Loucy (cell line): ENCODE results near the gene DAGLA.

Experiments
- EZH2phosphoT487 ChIP-seq: fragments of 200-600 bp; IDR thresholded peaks from 2 replicates; pipeline ENCODE4 v1.6.1; 2018; ENCODE audit warnings: antibody characterized with exemption, mild to moderate bottlenecking, moderate library complexity, borderline replicate concordance
- TF ChIP-seq, protein P1 (sequence below): fragments of 200-600 bp; sonication (generic); conservative IDR thresholded peaks from 2 replicates; pipeline ENCODE4 v1.5.1; 2014; ENCODE audit warnings: mild to moderate bottlenecking, antibody characterized with exemption, low read length

DNA sequence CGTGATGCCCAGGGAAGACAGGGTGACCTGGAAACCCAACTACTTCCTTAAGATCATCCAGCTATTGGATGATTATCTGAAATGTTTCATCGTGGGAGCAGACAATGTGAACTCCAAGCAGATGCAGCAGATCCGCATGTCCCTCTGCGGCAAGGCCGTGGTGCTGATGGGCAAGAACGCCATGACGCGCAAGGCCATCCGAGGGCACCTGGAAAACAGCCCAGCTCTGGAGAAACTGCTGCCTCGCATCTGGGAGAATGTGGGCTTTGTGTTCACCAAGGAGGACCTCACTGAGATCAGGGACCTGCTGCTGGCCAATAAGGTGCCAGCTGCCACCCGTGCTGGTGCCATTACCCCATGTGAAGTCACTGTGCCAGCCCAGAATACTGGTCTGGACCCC lies 43.5 kb upstream of the DAGLA start:
- TF ChIP-seq, protein P1, sequence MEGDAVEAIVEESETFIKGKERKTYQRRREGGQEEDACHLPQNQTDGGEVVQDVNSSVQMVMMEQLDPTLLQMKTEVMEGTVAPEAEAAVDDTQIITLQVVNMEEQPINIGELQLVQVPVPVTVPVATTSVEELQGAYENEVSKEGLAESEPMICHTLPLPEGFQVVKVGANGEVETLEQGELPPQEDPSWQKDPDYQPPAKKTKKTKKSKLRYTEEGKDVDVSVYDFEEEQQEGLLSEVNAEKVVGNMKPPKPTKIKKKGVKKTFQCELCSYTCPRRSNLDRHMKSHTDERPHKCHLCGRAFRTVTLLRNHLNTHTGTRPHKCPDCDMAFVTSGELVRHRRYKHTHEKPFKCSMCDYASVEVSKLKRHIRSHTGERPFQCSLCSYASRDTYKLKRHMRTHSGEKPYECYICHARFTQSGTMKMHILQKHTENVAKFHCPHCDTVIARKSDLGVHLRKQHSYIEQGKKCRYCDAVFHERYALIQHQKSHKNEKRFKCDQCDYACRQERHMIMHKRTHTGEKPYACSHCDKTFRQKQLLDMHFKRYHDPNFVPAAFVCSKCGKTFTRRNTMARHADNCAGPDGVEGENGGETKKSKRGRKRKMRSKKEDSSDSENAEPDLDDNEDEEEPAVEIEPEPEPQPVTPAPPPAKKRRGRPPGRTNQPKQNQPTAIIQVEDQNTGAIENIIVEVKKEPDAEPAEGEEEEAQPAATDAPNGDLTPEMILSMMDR = no peak
- TF ChIP-seq EZH2phosphoT487 = no peak
